Measurements from ENCODE around the gene KIAA0586. TPM values are rescaled to one million over a fixed set of nuclear protein-coding genes. Genes with fewer than 3 reads are reported as not detected.

KIAA0586 gene
- total RNA-seq, 1 donor from 2014 or later, result 13.3 TPM

- H3K27me3 ChIP-seq, result no peaks in the 10 kb centered on the region
- no peak overlapping the region for H3K27ac ChIP-seq
- H3K9me3 ChIP-seq, result no peaks in the 10 kb centered on the region
- intact Hi-C loops (cut with DNase I), result no loop called here
- TF ChIP-seq CTCF (IDR thresholded peaks at IDR 0.05), result no peak
- TF ChIP-seq POLR2AphosphoS5 (IDR thresholded peaks at IDR 0.05; ENCODE audit: insufficient read depth in 1 of 2, low read depth in 1 of 2), result no peak
- TF ChIP-seq POLR2A (IDR thresholded peaks at IDR 0.05), result no peak
- no peak for DNase-seq (ENCODE audit: extremely low spot score in 2 of 2)
- H3K4me3 ChIP-seq, result no peak overlapping the region
- peaks cover 5% of the 10 kb centered on the region for H3K4me1 ChIP-seq
- H3K36me3 ChIP-seq, result no peaks in the 10 kb centered on the region
Measured at GRCh38 chr14:58557242-58557641, 129.7 kb downstream of the KIAA0586 start.

- Histone ChIP-seq H3K4me1 (peaks cover 5% of the 10 kb centered on the region), H3K27me3 (no peaks in the 10 kb centered on the region), H3K36me3 (no peaks in the 10 kb centered on the region), H3K9me3 (no peaks in the 10 kb centered on the region), H3K4me3 (no peak overlapping the region), H3K27ac (no peak overlapping the region)
- no peak for DNase-seq (ENCODE audit: extremely low spot score in 2 of 2)
- intact Hi-C loops (cut with DNase I), result no loop called here
- TF ChIP-seq CTCF (IDR thresholded peaks at IDR 0.05) (no peak), POLR2AphosphoS5 (IDR thresholded peaks at IDR 0.05; ENCODE audit: insufficient read depth in 1 of 2, low read depth in 1 of 2) (no peak), POLR2A (IDR thresholded peaks at IDR 0.05) (no peak)
Measured at GRCh38 chr14:58560208-58560607, 132.7 kb downstream of the KIAA0586 start.

DNA sequence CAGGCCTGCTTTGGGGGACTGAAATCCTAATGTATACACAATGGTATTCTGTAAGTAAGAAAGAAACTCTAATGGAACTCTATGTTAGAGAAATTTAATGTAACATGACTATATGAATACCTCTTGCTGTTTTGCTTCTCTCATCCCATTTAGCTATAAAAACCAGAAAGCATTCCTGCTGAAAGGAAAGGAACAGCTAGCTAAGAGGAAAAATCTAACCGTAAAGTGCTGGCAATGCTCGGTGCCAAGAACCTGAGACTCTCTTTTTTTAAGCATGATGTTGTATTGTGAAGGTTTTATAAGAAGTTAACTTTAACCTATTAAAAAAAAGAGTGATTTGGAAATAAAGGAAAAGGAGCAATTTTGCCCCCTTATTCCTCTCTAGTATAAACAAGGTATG, 134.6 kb downstream of the KIAA0586 start:
- TF ChIP-seq POLR2AphosphoS5 (IDR thresholded peaks at IDR 0.05; ENCODE audit: insufficient read depth in 1 of 2, low read depth in 1 of 2) (no peak), POLR2A (IDR thresholded peaks at IDR 0.05) (no peak), CTCF (IDR thresholded peaks at IDR 0.05) (no peak)
- no peak for DNase-seq (ENCODE audit: extremely low spot score in 2 of 2)
- peaks cover 5% of the 10 kb centered on the region for H3K4me1 ChIP-seq
- H3K9me3 ChIP-seq, result no peaks in the 10 kb centered on the region
- no peaks in the 10 kb centered on the region for H3K36me3 ChIP-seq
- H3K27ac ChIP-seq, result no peak overlapping the region
- H3K27me3 ChIP-seq, result no peaks in the 10 kb centered on the region
- no peak overlapping the region for H3K4me3 ChIP-seq
- intact Hi-C loops (cut with DNase I), result no loop called here

DNA sequence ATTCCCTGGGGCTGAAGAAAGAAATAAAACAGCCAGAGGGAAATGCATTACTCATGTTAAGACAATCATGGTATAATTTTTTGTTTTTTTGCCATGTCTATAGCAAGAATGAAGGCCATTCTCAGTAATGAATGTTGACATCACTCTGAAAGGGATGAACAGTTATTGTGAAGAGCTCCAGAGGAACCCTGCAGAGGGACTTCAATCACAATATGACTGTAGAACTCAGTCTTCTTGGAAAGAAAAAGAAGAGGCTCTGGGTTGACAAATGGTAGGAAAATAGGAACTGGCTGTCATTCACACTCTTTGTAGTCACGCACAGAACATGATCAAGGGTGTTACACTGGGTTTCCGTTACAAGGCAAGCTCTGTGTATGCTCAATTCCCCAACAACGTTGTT, 136.5 kb downstream of the KIAA0586 start:
- peaks cover 5% of the 10 kb centered on the region for H3K4me1 ChIP-seq
- H3K36me3 ChIP-seq, result no peaks in the 10 kb centered on the region
- H3K27ac ChIP-seq, result no peak overlapping the region
- no peaks in the 10 kb centered on the region for H3K27me3 ChIP-seq
- DNase-seq (ENCODE audit: extremely low spot score in 2 of 2), result no peak
- intact Hi-C loops (cut with DNase I), result no loop called here
- no peaks in the 10 kb centered on the region for H3K9me3 ChIP-seq
- no peak for TF ChIP-seq CTCF (IDR thresholded peaks at IDR 0.05)
- no peak overlapping the region for H3K4me3 ChIP-seq

- H3K27ac ChIP-seq, result no peak overlapping the region
- H3K4me3 ChIP-seq, result no peak overlapping the region
- H3K4me1 ChIP-seq, result peaks cover 2% of the 10 kb centered on the region
- H3K36me3 ChIP-seq, result no peaks in the 10 kb centered on the region
- TF ChIP-seq CTCF (IDR thresholded peaks at IDR 0.05) (no peak), POLR2AphosphoS5 (IDR thresholded peaks at IDR 0.05; ENCODE audit: insufficient read depth in 1 of 2, low read depth in 1 of 2) (no peak), POLR2A (IDR thresholded peaks at IDR 0.05) (no peak)
- intact Hi-C loops (cut with DNase I), result no loop called here
- DNase-seq (ENCODE audit: extremely low spot score in 2 of 2), result no peak
- H3K27me3 ChIP-seq, result no peaks in the 10 kb centered on the region
- H3K9me3 ChIP-seq, result no peaks in the 10 kb centered on the region
Measured at GRCh38 chr14:58565832-58566231, 138.3 kb downstream of the KIAA0586 start.

All from vagina (tissue), 2 donors.